Naive thymus-derived CD4-positive, alpha-beta T cell (primary cell): ENCODE data around the gene UBE2D2. TPM values are rescaled to one million over a fixed set of nuclear protein-coding genes. Genes with fewer than 3 reads are reported as not detected.

Experiments
- ATAC-seq: fragments of 150-1000 bp; cut with Tn5 transposase; 2 replicates; pipeline ENCODE4 v1.10.0; 2021; ENCODE audit warnings: mild to moderate bottlenecking, moderate library complexity
- CTCF ChIA-PET: fragments of 350-600 bp; sonication (Branson Sonifier 250); formaldehyde crosslinking; loops from one replicate; lab custom pipeline; 2021; ENCODE audit warnings: antibody characterized with exemption; lab: Charles Lee
- POLR2A ChIA-PET: fragments of 350-600 bp; sonication (Branson Sonifier 250); formaldehyde crosslinking; loops from one replicate; lab custom pipeline; 2021; ENCODE audit warnings: antibody characterized with exemption, inconsistent platforms; lab: Charles Lee
- DNase-seq, 9 donors: peaks; one replicate each; pipeline versions ENCODE4 v3.0.0 to v3.0.0-alpha.2; 2020 to 2022; ENCODE audit warnings: mixed read lengths in 1 of 9
- H3K27ac ChIP-seq: one replicate; pipeline ENCODE4 v1.7.0; 2013; ENCODE audit warnings: mild to moderate bottlenecking, low read depth, low read length, moderate library complexity
- H3K27me3 ChIP-seq, 2 donors: one replicate each; pipeline ENCODE4 v1.7.0; 2013; ENCODE audit warnings: low read length in 2 of 2, mild to moderate bottlenecking in 2 of 2, moderate library complexity in 2 of 2; ENCODE audit not compliant: control insufficient read depth in 2 of 2, insufficient read depth in 2 of 2
- H3K36me3 ChIP-seq, 3 experiments: 1 replicate in 2 of 3; 2 replicates in 1 of 3; pipeline ENCODE4 v1.7.0; 2013; ENCODE audit warnings: low read length in 3 of 3, mild to moderate bottlenecking in 3 of 3, moderate library complexity in 1 of 3; ENCODE audit not compliant: insufficient read depth in 3 of 3, control insufficient read depth in 2 of 3
- H3K4me1 ChIP-seq, 2 donors: one replicate each; pipeline ENCODE4 v1.7.0; 2013; ENCODE audit warnings: low read length in 2 of 2, mild to moderate bottlenecking in 2 of 2, moderate library complexity in 1 of 2; ENCODE audit not compliant: control insufficient read depth in 2 of 2, insufficient read depth in 2 of 2
- H3K4me3 ChIP-seq: 2 replicates; pipeline ENCODE4 v1.7.0; 2013; ENCODE audit warnings: mild to moderate bottlenecking, low read length
- H3K9me3 ChIP-seq, 3 experiments: 1 replicate in 2 of 3; 2 replicates in 1 of 3; pipeline ENCODE4 v1.7.0; 2013; ENCODE audit warnings: low read length in 3 of 3; ENCODE audit not compliant: control insufficient read depth in 2 of 3
- H3K27ac Mint-ChIP-seq, 9 donors: one replicate each; pipeline ENCODE4 v1.8.0; 2020 to 2022; ENCODE audit warnings: mixed read lengths in 9 of 9, mild to moderate bottlenecking in 8 of 9, moderate library complexity in 5 of 9, inconsistent platforms in 2 of 9
- H3K27me3 Mint-ChIP-seq, 5 donors: one replicate each; pipeline ENCODE4 v1.8.0; 2021 to 2022; ENCODE audit warnings: mixed read lengths in 5 of 5, mild to moderate bottlenecking in 1 of 5
- H3K36me3 Mint-ChIP-seq, 5 donors: one replicate each; pipeline ENCODE4 v1.8.0; 2020 to 2022; ENCODE audit warnings: mixed read lengths in 5 of 5, mild to moderate bottlenecking in 3 of 5, inconsistent platforms in 1 of 5
- H3K4me1 Mint-ChIP-seq, 7 donors: one replicate each; pipeline ENCODE4 v1.8.0; 2020 to 2022; ENCODE audit warnings: mixed read lengths in 7 of 7, mild to moderate bottlenecking in 3 of 7, inconsistent platforms in 1 of 7
- H3K4me3 Mint-ChIP-seq, 10 donors: one replicate each; pipeline ENCODE4 v1.8.0; 2020 to 2022; ENCODE audit warnings: mild to moderate bottlenecking in 10 of 10, mixed read lengths in 10 of 10, moderate library complexity in 6 of 10, inconsistent platforms in 2 of 10
- H3K9me3 Mint-ChIP-seq, 11 donors: one replicate each; pipeline ENCODE4 v1.8.0; 2020 to 2022; ENCODE audit warnings: mixed read lengths in 11 of 11, mild to moderate bottlenecking in 4 of 11, inconsistent platforms in 1 of 11, moderate library complexity in 1 of 11
- intact Hi-C, 2 donors: fragments of 100-400 bp; cut with micrococcal nuclease; formaldehyde crosslinking; loops; one replicate each; pipeline ENCODE4 v1.15.1; 2023
- polyA plus RNA-seq, 2 donors: library from polyadenylated mRNA; unstranded; fragments of 300-500 nt; fragmentation: Illumina TruSeq; gene quantifications; one replicate each; pipeline ENCODE4 v1.2.3, GENCODE V29; 2021
- total RNA-seq, 6 experiments: library from RNA in 5 of 6; stranded (reverse) in 5 of 6; gene quantifications; 1 replicate in 5 of 6; 2 replicates in 1 of 6; pipeline ENCODE4 v1.2.3 and lab custom pipeline; 2021 to 2026

The UBE2D2 gene
- total and polyA plus RNA-seq, 7 experiments from 2014 or later: 145 to 343 (median 210) TPM

DNA sequence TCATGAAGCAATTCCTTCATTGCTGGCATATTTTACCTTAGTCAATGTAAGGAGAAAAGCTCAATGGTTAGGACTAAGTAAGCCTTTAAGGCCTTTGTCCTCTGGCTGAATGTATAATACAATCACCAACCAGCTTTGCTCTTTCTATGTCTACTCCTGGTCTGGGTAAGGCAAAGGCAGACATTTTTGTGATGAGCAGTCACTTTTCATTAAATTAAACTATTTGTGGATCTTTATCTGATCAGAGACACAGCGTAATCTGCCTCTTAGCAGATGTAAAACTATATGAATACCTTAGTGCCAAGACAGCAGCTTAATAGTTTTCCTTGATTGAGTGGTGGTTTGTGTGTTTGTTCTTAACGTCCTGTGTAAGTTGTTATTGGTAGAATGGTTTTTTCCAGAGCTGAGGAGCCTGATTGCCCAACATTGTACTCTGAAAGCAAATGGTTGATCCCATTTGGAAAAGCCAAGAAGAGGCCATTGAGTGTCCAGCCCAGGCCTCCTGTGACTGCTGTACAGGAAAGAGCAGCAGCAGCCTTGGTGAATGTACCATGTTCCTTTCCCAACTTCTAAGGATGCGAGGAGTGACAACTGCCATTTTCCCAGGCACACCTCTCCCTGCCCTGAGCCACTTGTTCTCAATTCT lies 70.5 kb downstream of the UBE2D2 start:
- ATAC-seq (no peak), DNase-seq (no peak)
- Histone ChIP-seq H3K4me3 (no peak overlapping the region), H3K27ac (no peak overlapping the region), H3K9me3 (no peaks in the 10 kb centered on the region), H3K27me3 (no peaks in the 10 kb centered on the region), H3K4me1 (peaks cover 17 to 19% of the 10 kb centered on the region in 2 donors), H3K36me3 (peaks cover 6 to 30% (median 11%) of the 10 kb centered on the region in 3 experiments)
- peaks cover 0 to under 1% (median 0%) of the 10 kb centered on the region in 5 donors for H3K27me3 Mint-ChIP-seq
- no peaks in the 10 kb centered on the region for H3K9me3 Mint-ChIP-seq
- peaks cover 21 to 36% (median 29%) of the 10 kb centered on the region in 7 donors for H3K4me1 Mint-ChIP-seq
- peaks cover 0 to 20% (median 12%) of the 10 kb centered on the region in 5 donors for H3K36me3 Mint-ChIP-seq
- CTCF ChIA-PET: interaction anchor here (0.7 to 4.6 kb wide), 10 partner anchors 11 to 135 kb away, joined by 3 to 51 read pairs (median 8); no protein-coding TSS in a partner anchor
- H3K27ac Mint-ChIP-seq: peak overlapping the region in 1 of 9 donors; percentile 32
- H3K4me3 Mint-ChIP-seq: no peak overlapping the region
- POLR2A ChIA-PET: interaction anchor here (0.7 to 1.6 kb wide), 4 partner anchors 56 to 72 kb away, joined by 3 read pairs; no protein-coding TSS in a partner anchor
- intact Hi-C loops: loop anchor here (2.0 to 10.0 kb wide), 7 partner anchors 17 to 213 kb away; partner anchors contain the start of gene CXXC5 (in 1 of the 2)

DNA sequence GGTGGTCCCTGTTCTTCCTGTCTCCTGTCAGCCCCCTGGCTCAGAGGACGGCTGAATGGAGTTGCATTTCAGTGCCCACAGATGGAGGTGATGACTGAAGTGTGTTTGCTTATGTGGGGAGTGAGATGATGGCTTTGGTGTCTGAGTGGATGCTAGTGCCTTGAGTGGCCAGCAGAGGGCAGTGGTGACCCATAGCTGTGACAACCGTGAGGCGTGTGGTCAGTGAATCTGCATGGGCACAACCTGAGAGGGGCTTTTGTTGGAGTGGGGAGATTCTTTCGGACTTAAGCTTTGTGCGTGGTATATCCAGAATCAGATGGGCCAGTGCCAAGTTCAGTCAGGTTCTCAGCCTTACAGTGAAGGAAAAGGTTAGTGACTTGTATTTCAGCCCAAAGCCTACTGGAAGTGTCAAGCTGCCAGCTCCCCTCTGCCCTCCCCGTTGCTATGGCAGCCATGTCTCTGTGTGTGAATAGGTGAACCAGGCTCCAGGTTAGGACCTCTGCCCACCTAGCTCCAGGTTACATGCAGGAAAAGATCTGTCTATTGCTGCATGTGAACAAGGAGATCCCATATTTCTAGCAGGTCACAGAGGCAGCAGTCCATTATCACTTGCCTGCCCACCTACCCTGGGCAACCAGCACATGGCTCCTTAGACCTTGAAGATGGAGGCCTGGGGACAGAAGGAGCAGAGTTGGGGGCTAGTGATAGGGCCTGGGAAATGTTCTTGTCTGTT lies 72.3 kb downstream of the UBE2D2 start:
- Histone ChIP-seq H3K9me3 (no peaks in the 10 kb centered on the region), H3K27me3 (no peaks in the 10 kb centered on the region), H3K27ac (no peak overlapping the region), H3K4me1 (peaks cover 27 to 28% of the 10 kb centered on the region in 2 donors), H3K4me3 (no peak overlapping the region), H3K36me3 (peaks cover 0 to 12% (median 0%) of the 10 kb centered on the region in 3 experiments)
- ChIA-PET POLR2A (interaction anchor here (0.7 to 1.0 kb wide), 3 partner anchors 12 to 132 kb away, joined by 3 to 5 read pairs (median 3); no protein-coding TSS in a partner anchor), CTCF (interaction anchor here (0.6 to 4.8 kb wide), 22 partner anchors 10 to 1880 kb away, joined by 3 to 51 read pairs (median 4); partner anchors contain the start of gene UBE2D2)
- Mint-ChIP-seq H3K4me1 (peaks cover 22 to 40% (median 39%) of the 10 kb centered on the region in 7 donors), H3K9me3 (peaks cover 0 to 2% (median 0%) of the 10 kb centered on the region in 11 donors), H3K4me3 (no peak overlapping the region), H3K27ac (peak overlapping the region in 6 of 9 donors; percentile 3 to 41 (median 22)), H3K36me3 (peaks cover 0 to 11% (median 0%) of the 10 kb centered on the region in 5 donors), H3K27me3 (peaks cover 0 to 5% (median 0%) of the 10 kb centered on the region in 5 donors)
- intact Hi-C loops: loop anchor here (1.0 to 10.0 kb wide), 12 partner anchors 15 to 211 kb away; partner anchors contain the start of gene CXXC5 (in 1 of the 2)
- DNase-seq (peak; percentile 49 to 68 (median 62)), ATAC-seq (peak; percentile 66)

DNA sequence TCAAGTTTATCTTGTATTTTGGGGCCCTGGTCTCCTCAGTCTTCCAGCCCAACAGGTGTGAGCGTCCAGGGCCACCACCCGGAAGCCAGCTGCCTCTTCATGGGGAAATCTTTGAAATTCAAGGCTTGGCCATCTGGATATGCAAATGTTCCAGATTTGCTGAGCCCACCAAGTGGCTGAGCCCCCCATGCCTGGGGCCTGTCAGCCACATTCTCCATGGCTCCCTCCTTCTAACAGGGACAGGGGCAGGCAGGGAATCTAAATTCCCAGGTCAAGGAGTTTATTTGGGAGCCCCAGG lies 72.8 kb downstream of the UBE2D2 start:
- no peak overlapping the region for H3K27ac Mint-ChIP-seq
- Histone ChIP-seq H3K36me3 (peaks cover 0 to 8% (median 0%) of the 10 kb centered on the region in 3 experiments), H3K4me1 (peaks cover 27 to 28% of the 10 kb centered on the region in 2 donors), H3K27me3 (no peaks in the 10 kb centered on the region), H3K4me3 (no peak overlapping the region), H3K9me3 (no peaks in the 10 kb centered on the region), H3K27ac (no peak overlapping the region)
- H3K4me3 Mint-ChIP-seq: no peak overlapping the region
- intact Hi-C loops: loop anchor here (5.0 to 10.0 kb wide), 4 partner anchors 57 to 212 kb away; no protein-coding TSS in a partner anchor
- ChIA-PET POLR2A (interaction anchor here (0.8 to 1.0 kb wide), 3 partner anchors 12 to 68 kb away, joined by 3 to 5 read pairs (median 3); no protein-coding TSS in a partner anchor), CTCF (interaction anchor here (0.8 to 4.8 kb wide), 20 partner anchors 10 to 228 kb away, joined by 3 to 51 read pairs (median 5); partner anchors contain the start of gene UBE2D2)
- DNase-seq (no peak), ATAC-seq (no peak)
- peaks cover 0 to 5% (median 0%) of the 10 kb centered on the region in 5 donors for H3K27me3 Mint-ChIP-seq
- H3K4me1 Mint-ChIP-seq: peaks cover 22 to 45% (median 43%) of the 10 kb centered on the region in 7 donors
- peaks cover 0 to 2% (median 0%) of the 10 kb centered on the region in 11 donors for H3K9me3 Mint-ChIP-seq
- H3K36me3 Mint-ChIP-seq: peaks cover 0 to 9% (median 0%) of the 10 kb centered on the region in 5 donors

DNA sequence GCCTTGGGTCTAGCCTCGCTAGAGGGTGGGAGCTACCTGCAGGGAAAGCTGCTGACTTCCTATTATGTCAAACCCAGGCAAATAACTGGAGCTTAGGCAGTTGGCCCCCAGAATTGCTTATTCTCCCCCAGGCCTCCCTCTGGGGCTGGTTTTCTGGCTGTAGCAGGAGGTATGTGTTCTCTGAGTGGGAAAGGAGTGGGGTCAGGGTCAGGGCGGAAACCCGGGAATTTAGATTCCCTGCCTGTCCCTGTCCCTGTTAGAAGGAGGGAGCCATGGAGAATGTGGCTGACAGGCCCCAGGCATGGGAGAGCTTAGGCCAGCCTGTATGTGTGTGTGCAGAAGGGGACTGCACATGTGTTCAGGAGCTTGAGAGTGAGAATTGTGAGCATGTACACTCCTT lies 73.4 kb downstream of the UBE2D2 start:
- Histone ChIP-seq H3K27me3 (no peaks in the 10 kb centered on the region), H3K4me3 (no peak overlapping the region), H3K27ac (no peak overlapping the region), H3K36me3 (peaks cover 0 to 3% (median 0%) of the 10 kb centered on the region in 3 experiments), H3K9me3 (no peaks in the 10 kb centered on the region), H3K4me1 (peaks cover 27 to 28% of the 10 kb centered on the region in 2 donors)
- ATAC-seq (no peak), DNase-seq (no peak)
- peaks cover 22 to 47% (median 45%) of the 10 kb centered on the region in 7 donors for H3K4me1 Mint-ChIP-seq
- H3K4me3 Mint-ChIP-seq: peak overlapping the region in 2 of 10 donors; percentile 11 to 19
- intact Hi-C loops: loop anchor here (5.0 to 10.0 kb wide), 4 partner anchors 57 to 212 kb away; no protein-coding TSS in a partner anchor
- peak overlapping the region in 2 of 9 donors; percentile 40 to 87 for H3K27ac Mint-ChIP-seq
- H3K36me3 Mint-ChIP-seq: peaks cover 0 to 5% (median 0%) of the 10 kb centered on the region in 5 donors
- ChIA-PET CTCF (interaction anchor here (0.8 to 4.8 kb wide), 18 partner anchors 9 to 229 kb away, joined by 3 to 51 read pairs (median 6); partner anchors contain the start of genes CXXC5 and UBE2D2), POLR2A (interaction anchor here (0.6 to 0.8 kb wide), 2 partner anchors 62 to 131 kb away, joined by 3 to 4 read pairs; no protein-coding TSS in a partner anchor)
- H3K27me3 Mint-ChIP-seq: peaks cover 0 to 5% (median 0%) of the 10 kb centered on the region in 5 donors
- H3K9me3 Mint-ChIP-seq: peaks cover 0 to 2% (median 0%) of the 10 kb centered on the region in 11 donors

DNA sequence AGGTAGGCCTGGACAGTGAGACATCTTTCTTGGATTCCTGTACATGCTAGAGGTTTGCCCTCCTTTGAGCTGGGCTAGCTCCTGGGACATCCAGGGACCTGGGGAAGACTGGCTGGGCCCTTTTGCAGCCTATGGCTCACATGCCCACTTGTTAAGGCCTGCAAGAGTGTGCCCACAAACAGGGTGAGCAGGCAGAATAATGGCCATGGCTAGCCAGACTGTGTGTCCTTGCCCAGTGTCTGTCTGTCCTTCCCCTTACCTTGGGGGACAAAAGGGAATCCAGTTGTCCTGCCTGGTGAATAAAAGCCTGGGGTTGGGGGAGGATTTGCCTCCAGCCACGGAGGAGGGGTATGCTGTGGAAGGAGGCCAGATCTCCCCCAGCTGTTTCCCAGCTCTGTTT lies 74.1 kb downstream of the UBE2D2 start:
- peaks cover 0 to 5% (median 0%) of the 10 kb centered on the region in 5 donors for H3K36me3 Mint-ChIP-seq
- intact Hi-C loops: loop anchor here in 1 of 2 donors (5.0 to 10.0 kb wide), 2 partner anchors 112 to 210 kb away; no protein-coding TSS in a partner anchor
- Histone ChIP-seq H3K4me1 (peaks cover 27 to 28% of the 10 kb centered on the region in 2 donors), H3K27ac (no peak overlapping the region), H3K4me3 (no peak overlapping the region), H3K9me3 (no peaks in the 10 kb centered on the region), H3K36me3 (no peaks in the 10 kb centered on the region), H3K27me3 (no peaks in the 10 kb centered on the region)
- POLR2A ChIA-PET: interaction anchor here (0.6 to 2.4 kb wide), 5 partner anchors 70 to 339 kb away, joined by 3 to 8 read pairs (median 4); no protein-coding TSS in a partner anchor
- H3K27me3 Mint-ChIP-seq: peaks cover 0 to 5% (median 0%) of the 10 kb centered on the region in 5 donors
- H3K4me3 Mint-ChIP-seq: peak overlapping the region in 6 of 10 donors; percentile 33 to 88 (median 69)
- H3K27ac Mint-ChIP-seq: peak overlapping the region in 5 of 9 donors; percentile 23 to 87 (median 59)
- CTCF ChIA-PET: interaction anchor here (1.1 to 4.8 kb wide), 12 partner anchors 8 to 131 kb away, joined by 3 to 41 read pairs (median 6); partner anchors contain the start of gene CXXC5
- ATAC-seq (no peak), DNase-seq (no peak)
- H3K9me3 Mint-ChIP-seq: peaks cover 0 to 2% (median 0%) of the 10 kb centered on the region in 11 donors
- peaks cover 22 to 50% (median 45%) of the 10 kb centered on the region in 7 donors for H3K4me1 Mint-ChIP-seq
